Smooth muscle cell (in vitro differentiated cells): ENCODE measurements around the gene SFMBT2. TPM values are rescaled to one million over a fixed set of nuclear protein-coding genes. Genes with fewer than 3 reads are reported as not detected.
A peak's percentile ranks its signal among the peaks of the same experiment; 100 is the strongest.

ENCODE experiments used
- DNase-seq: peaks from one replicate; lab custom pipeline; 2025; ENCODE audit not compliant: unreplicated experiment; lab: John Stamatoyannopoulos, UW
- H2AFZ ChIP-seq: fragments of 200-600 bp; sonication (generic); 2 replicates; pipeline ENCODE4 v1.6.0; 2016; ENCODE audit warnings: antibody characterized with exemption, low read depth, mild to moderate bottlenecking
- H3F3A ChIP-seq: fragments of 200-600 bp; sonication (generic); 2 replicates; pipeline ENCODE4 v1.6.0; 2017; ENCODE audit warnings: antibody characterized with exemption, low read depth
- H3K27ac ChIP-seq: fragments of 200-600 bp; sonication (generic); 2 replicates; pipeline ENCODE4 v1.5.1; 2016; ENCODE audit warnings: low read depth, mild to moderate bottlenecking
- H3K27me3 ChIP-seq: fragments of 200-600 bp; sonication (generic); 2 replicates; pipeline ENCODE4 v1.6.1; 2016; ENCODE audit warnings: low read depth, mild to moderate bottlenecking
- H3K36me3 ChIP-seq: fragments of 200-600 bp; sonication (generic); 2 replicates; pipeline ENCODE4 v1.5.1; 2016; ENCODE audit warnings: low read depth
- H3K4me1 ChIP-seq: fragments of 200-600 bp; sonication (generic); 2 replicates; pipeline ENCODE4 v1.5.1; 2016; ENCODE audit warnings: low read depth
- H3K4me2 ChIP-seq: fragments of 200-600 bp; sonication (generic); 2 replicates; pipeline ENCODE4 v1.6.0; 2016; ENCODE audit warnings: mild to moderate bottlenecking
- H3K4me3 ChIP-seq: fragments of 200-600 bp; sonication (generic); 2 replicates; pipeline ENCODE4 v1.5.1; 2016; ENCODE audit warnings: mild to moderate bottlenecking
- H3K79me2 ChIP-seq: fragments of 200-600 bp; sonication (generic); 2 replicates; pipeline ENCODE4 v1.6.0; 2016; ENCODE audit warnings: low read depth, mild to moderate bottlenecking
- H3K9ac ChIP-seq: fragments of 200-600 bp; sonication (generic); 2 replicates; pipeline ENCODE4 v1.6.0; 2016; ENCODE audit warnings: low read depth
- H3K9me3 ChIP-seq: fragments of 200-600 bp; sonication (generic); replicated peaks from 2 replicates; pipeline ENCODE4 v1.5.1; 2016; ENCODE audit warnings: low read depth
- H4K20me1 ChIP-seq: fragments of 200-600 bp; sonication (generic); 2 replicates; pipeline ENCODE4 v1.6.0; 2016; ENCODE audit warnings: low read depth
- CTCF ChIP-seq: fragments of 200-600 bp; sonication (generic); IDR thresholded peaks from 2 replicates; pipeline ENCODE4 v1.5.1; 2017; ENCODE audit warnings: borderline replicate concordance, mild to moderate bottlenecking, antibody characterized with exemption; ENCODE audit not compliant: insufficient read depth, poor library complexity, severe bottlenecking
- WGBS: methylation state at CpG from one replicate; pipeline ENCODE4 v1.1.7; 2016; ENCODE audit warnings: low lambda C conversion rate; 5-methylcytosine and 5-hydroxymethylcytosine counted together
- polyA plus RNA-seq: library from polyadenylated mRNA; unstranded; fragments of >200 nt; fragmentation: Nextera tagmentation; extraction: Ambion mirVana; gene quantifications from 2 replicates; pipeline ENCODE4 v1.2.1, GENCODE V29; 2016
- total RNA-seq: library from RNA; depleted of rRNA; stranded (reverse); fragments of >200 nt; gene quantifications from 2 replicates; pipeline ENCODE4 v1.2.3, GENCODE V29; 2014

SFMBT2 gene
- total and polyA plus RNA-seq, 2 experiments from 2014 or later: 0.90 to 1.4 TPM

- Histone ChIP-seq H4K20me1 (no peaks in the 10 kb centered on the region), H3K79me2 (no peaks in the 10 kb centered on the region), H3K27me3 (no peaks in the 10 kb centered on the region), H3K4me1 (no peaks in the 10 kb centered on the region), H3K9me3 (no peaks in the 10 kb centered on the region), H3F3A (no peaks in the 10 kb centered on the region), H3K27ac (no peak overlapping the region), H3K36me3 (no peaks in the 10 kb centered on the region), H2AFZ (no peak overlapping the region), H3K4me3 (no peak overlapping the region), H3K9ac (no peak overlapping the region), H3K4me2 (no peak overlapping the region)
- TF ChIP-seq CTCF: no peak
- no peak for DNase-seq
- 76% methylated on average over 3 of the region's 3 CpGs for WGBS
Observed at GRCh38 chr10:7293378-7293920, 117.4 kb downstream of the SFMBT2 start.

GRCh38 chr10:7291487-7292270 lies 119.2 kb downstream of the SFMBT2 start:
- 67% methylated on average over 8 of the region's 8 CpGs for WGBS
- Histone ChIP-seq H3K36me3 (no peaks in the 10 kb centered on the region), H2AFZ (no peak overlapping the region), H3F3A (no peaks in the 10 kb centered on the region), H3K79me2 (no peaks in the 10 kb centered on the region), H3K4me2 (peak overlapping the region; percentile 21), H3K27ac (no peak overlapping the region), H3K9ac (no peak overlapping the region), H4K20me1 (no peaks in the 10 kb centered on the region), H3K4me3 (no peak overlapping the region), H3K9me3 (no peaks in the 10 kb centered on the region), H3K4me1 (no peaks in the 10 kb centered on the region), H3K27me3 (no peaks in the 10 kb centered on the region)
- TF ChIP-seq CTCF: no peak
- DNase-seq: no peak

GRCh38 chr10:7288060-7288690 lies 122.7 kb downstream of the SFMBT2 start:
- Histone ChIP-seq H4K20me1 (no peaks in the 10 kb centered on the region), H3K4me3 (no peak overlapping the region), H3K27me3 (no peaks in the 10 kb centered on the region), H3K4me2 (no peak overlapping the region), H3K9ac (no peak overlapping the region), H3F3A (no peaks in the 10 kb centered on the region), H3K36me3 (no peaks in the 10 kb centered on the region), H3K4me1 (no peaks in the 10 kb centered on the region), H3K9me3 (no peaks in the 10 kb centered on the region), H3K79me2 (no peaks in the 10 kb centered on the region), H2AFZ (no peak overlapping the region), H3K27ac (no peak overlapping the region)
- DNase-seq: no peak
- TF ChIP-seq CTCF: no peak
- 89% methylated on average over 12 of the region's 12 CpGs for WGBS
